Measurements from ENCODE around the gene ZNF407. TPM values are rescaled to one million over a fixed set of nuclear protein-coding genes. Genes with fewer than 3 reads are reported as not detected.
"Not testable (repeated sequence)": the region's sequence is repeated elsewhere in the genome, so short reads cannot be mapped to it uniquely, and the experiment has no call there.

The ZNF407 gene
- total RNA-seq, 1 donor from 2014 or later, result 8.7 TPM

DNA sequence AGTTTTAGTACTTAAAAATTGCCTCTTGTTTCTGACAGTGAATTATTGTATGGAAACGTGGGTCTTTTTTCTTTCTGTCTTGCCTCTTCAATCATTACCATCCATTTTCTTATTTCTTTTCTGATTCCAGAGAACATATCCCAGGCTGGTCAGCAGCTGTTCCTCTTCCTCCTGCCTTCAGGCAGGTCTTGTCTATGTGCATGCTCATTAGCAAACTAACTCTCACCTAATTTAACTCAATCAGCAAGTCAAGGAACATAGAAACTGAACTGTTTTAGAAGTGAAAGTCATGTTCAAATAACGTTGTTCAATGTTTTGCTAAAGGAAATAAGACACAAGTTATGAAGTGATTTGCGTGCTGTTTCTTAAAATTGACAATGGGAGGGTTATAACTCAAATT is 369.8 kb downstream of the ZNF407 start:
- Histone ChIP-seq H3K36me3 (no peaks in the 10 kb centered on the region), H3K4me1 (no peaks in the 10 kb centered on the region), H3K4me3 (no peak overlapping the region), H3K27ac (no peak overlapping the region), H3K9me3 (no peaks in the 10 kb centered on the region), H3K27me3 (no peaks in the 10 kb centered on the region)
- DNase-seq (ENCODE audit: low spot score in 2 of 2), result no peak
- TF ChIP-seq, protein P1, sequence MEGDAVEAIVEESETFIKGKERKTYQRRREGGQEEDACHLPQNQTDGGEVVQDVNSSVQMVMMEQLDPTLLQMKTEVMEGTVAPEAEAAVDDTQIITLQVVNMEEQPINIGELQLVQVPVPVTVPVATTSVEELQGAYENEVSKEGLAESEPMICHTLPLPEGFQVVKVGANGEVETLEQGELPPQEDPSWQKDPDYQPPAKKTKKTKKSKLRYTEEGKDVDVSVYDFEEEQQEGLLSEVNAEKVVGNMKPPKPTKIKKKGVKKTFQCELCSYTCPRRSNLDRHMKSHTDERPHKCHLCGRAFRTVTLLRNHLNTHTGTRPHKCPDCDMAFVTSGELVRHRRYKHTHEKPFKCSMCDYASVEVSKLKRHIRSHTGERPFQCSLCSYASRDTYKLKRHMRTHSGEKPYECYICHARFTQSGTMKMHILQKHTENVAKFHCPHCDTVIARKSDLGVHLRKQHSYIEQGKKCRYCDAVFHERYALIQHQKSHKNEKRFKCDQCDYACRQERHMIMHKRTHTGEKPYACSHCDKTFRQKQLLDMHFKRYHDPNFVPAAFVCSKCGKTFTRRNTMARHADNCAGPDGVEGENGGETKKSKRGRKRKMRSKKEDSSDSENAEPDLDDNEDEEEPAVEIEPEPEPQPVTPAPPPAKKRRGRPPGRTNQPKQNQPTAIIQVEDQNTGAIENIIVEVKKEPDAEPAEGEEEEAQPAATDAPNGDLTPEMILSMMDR (IDR thresholded peaks at IDR 0.05), result no peak
- intact Hi-C loops (cut with DNase I), result no loop called here

- Histone ChIP-seq H3K4me3 (no peak overlapping the region), H3K9me3 (no peaks in the 10 kb centered on the region), H3K27ac (no peak overlapping the region), H3K4me1 (no peaks in the 10 kb centered on the region), H3K27me3 (no peaks in the 10 kb centered on the region), H3K36me3 (no peaks in the 10 kb centered on the region)
- TF ChIP-seq, protein P1 (IDR thresholded peaks at IDR 0.05), result no peak
- intact Hi-C loops (cut with DNase I), result no loop called here
- no peak for DNase-seq (ENCODE audit: low spot score in 2 of 2)
Observed at GRCh38 chr18:74967979-74968378, 370.3 kb downstream of the ZNF407 start.

DNA sequence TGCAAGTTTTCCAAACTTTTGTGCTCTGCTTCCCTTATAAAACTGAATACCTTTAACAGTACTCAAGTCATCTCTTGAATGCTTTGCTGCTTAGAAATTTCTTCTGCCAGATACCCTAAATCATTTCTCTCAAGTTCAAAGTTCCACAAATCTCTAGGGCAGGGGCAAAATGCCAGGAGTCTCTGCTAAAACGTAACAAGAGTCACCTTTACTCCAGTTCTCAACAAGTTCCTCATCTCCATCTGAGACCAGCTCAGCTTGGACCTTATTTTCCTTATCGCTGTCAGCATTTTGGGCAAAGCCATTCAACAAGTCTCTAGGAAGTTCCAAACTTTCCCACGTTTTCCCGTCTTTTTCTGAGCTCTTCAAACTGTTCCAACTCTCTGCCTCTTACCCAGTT is 373.7 kb downstream of the ZNF407 start:
- intact Hi-C loops (cut with DNase I); H3K4me3 ChIP-seq; H3K27me3 ChIP-seq; H3K9me3 ChIP-seq; H3K4me1 ChIP-seq; H3K27ac ChIP-seq; H3K36me3 ChIP-seq; DNase-seq (ENCODE audit: low spot score in 2 of 2): not testable (repeated sequence)

GRCh38 chr18:74971776-74972175 is 374.1 kb downstream of the ZNF407 start:
- H3K4me1 ChIP-seq; H3K36me3 ChIP-seq; H3K27ac ChIP-seq; H3K27me3 ChIP-seq; DNase-seq (ENCODE audit: low spot score in 2 of 2); H3K4me3 ChIP-seq; intact Hi-C loops (cut with DNase I); H3K9me3 ChIP-seq: not testable (repeated sequence)

- H3K4me1 ChIP-seq, result no peaks in the 10 kb centered on the region
- no peak for DNase-seq (ENCODE audit: low spot score in 2 of 2)
- H3K4me3 ChIP-seq, result no peak overlapping the region
- TF ChIP-seq, protein P1 (IDR thresholded peaks at IDR 0.05), result no peak
- no peaks in the 10 kb centered on the region for H3K36me3 ChIP-seq
- H3K27ac ChIP-seq, result no peak overlapping the region
- no peaks in the 10 kb centered on the region for H3K9me3 ChIP-seq
- no peaks in the 10 kb centered on the region for H3K27me3 ChIP-seq
- intact Hi-C loops (cut with DNase I), result no loop called here
Observed at GRCh38 chr18:74972354-74972753, 374.7 kb downstream of the ZNF407 start.

DNA sequence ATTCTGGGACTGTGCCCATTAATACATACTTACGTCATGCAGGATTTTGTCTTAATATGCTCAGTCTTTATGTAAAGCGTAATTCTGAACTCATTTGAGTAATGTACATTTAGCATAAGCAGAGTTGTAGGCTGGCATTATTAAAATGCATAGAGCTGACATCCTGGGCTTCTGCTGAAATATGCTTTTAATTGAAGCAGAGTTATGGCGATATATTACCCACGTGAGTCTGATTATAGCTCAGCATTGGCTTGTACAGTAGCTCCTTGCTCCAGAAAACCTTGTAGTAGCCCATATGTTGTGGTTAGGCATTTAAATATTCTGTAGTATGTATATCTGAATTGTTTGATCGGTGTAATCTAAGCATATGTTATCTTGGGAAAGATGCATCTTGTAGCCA is 377.3 kb downstream of the ZNF407 start:
- TF ChIP-seq, protein P1 (IDR thresholded peaks at IDR 0.05), result no peak
- no peaks in the 10 kb centered on the region for H3K36me3 ChIP-seq
- no peaks in the 10 kb centered on the region for H3K9me3 ChIP-seq
- DNase-seq (ENCODE audit: low spot score in 2 of 2), result no peak
- no peaks in the 10 kb centered on the region for H3K27me3 ChIP-seq
- H3K27ac ChIP-seq, result no peak overlapping the region
- H3K4me3 ChIP-seq, result no peak overlapping the region
- intact Hi-C loops (cut with DNase I), result no loop called here
- H3K4me1 ChIP-seq, result no peaks in the 10 kb centered on the region

DNA sequence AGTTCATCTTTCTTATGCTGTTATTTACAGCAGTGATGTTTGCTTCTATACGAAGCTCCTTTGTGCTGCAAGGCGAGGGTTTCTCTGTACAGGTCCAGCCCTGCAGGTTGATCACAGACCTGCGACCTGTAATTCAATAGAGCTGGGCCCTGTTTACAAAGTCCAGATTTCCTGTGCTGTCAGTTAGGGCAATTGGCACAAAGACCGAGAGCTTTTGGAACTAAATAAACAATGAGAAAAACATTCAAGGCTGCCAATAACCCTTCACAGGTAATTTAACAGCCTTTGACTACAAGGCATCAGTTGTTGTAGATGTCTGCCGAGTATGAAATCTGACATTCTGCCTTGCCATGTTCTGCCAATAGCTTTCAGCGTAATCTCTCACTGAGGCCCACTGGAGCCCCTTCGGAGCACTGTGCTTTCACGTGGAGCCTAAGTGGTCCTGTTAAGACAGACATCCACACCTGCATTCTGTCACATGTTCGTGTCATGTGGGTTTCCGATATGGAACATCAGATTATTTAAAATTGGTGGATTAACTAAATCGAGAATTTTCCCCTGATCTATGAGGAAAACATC is 378.8 kb downstream of the ZNF407 start:
- Histone ChIP-seq H3K9me3 (no peaks in the 10 kb centered on the region), H3K27ac (no peak overlapping the region), H3K27me3 (no peaks in the 10 kb centered on the region), H3K4me1 (no peaks in the 10 kb centered on the region), H3K36me3 (no peaks in the 10 kb centered on the region), H3K4me3 (no peak overlapping the region)
- TF ChIP-seq, protein P1 (IDR thresholded peaks at IDR 0.05), result no peak
- intact Hi-C loops (cut with DNase I), result no loop called here
- DNase-seq (ENCODE audit: low spot score in 2 of 2), result no peak

Measured in ascending aorta (tissue), 2 donors.